ENCODE data around the gene MMP21.

GRCh38 chr10:125727436-125727835 lies 48.2 kb downstream of the MMP21 start:
- TF ChIP-seq CTCF (IDR thresholded peaks at IDR 0.05; ENCODE audit: poor library complexity, severe bottlenecking) = no peak
- TF ChIP-seq SMC3 (conservative IDR thresholded peaks at IDR 0.05; ENCODE audit: poor library complexity) = no peak
- TF ChIP-seq EP300 (conservative IDR thresholded peaks at IDR 0.05; ENCODE audit: poor library complexity, severe bottlenecking) = no peak
- TF ChIP-seq POLR2AphosphoS5 (IDR thresholded peaks at IDR 0.05) = no peak
- no peak for TF ChIP-seq EZH2 (IDR thresholded peaks at IDR 0.05; ENCODE audit: borderline replicate concordance, insufficient read depth, low read length, poor library complexity, severe bottlenecking)

Data from neural cell (in vitro differentiated cells).